GM23338 (cell line): ENCODE results near the gene OVOL3.

Experiments
- CREB1 ChIP-seq: fragments of 250-450 bp; sonication (Bioruptor Pico); IDR thresholded peaks from 2 replicates; pipeline ENCODE4 v1.5.0; 2020; ENCODE audit warnings: low read depth, mild to moderate bottlenecking, moderate library complexity
- CTCF ChIP-seq, 2 experiments: fragments of 200-600 bp in 1 of 2; sonication (generic) in 1 of 2; conservative IDR thresholded peaks; 2 replicates each; pipeline versions ENCODE4 v1.5.1 to v1.6.1; 2016 to 2017; ENCODE audit warnings: antibody characterized with exemption in 2 of 2, low read depth in 2 of 2, mild to moderate bottlenecking in 2 of 2, moderate library complexity in 1 of 2
- EZH2 ChIP-seq: fragments of 200-600 bp; sonication (generic); IDR thresholded peaks from one replicate; pipeline ENCODE4 v1.8.0; 2017; ENCODE audit warnings: antibody characterized with exemption, mild to moderate bottlenecking, low read depth; ENCODE audit not compliant: unreplicated experiment
- EZH2phosphoT487 ChIP-seq: fragments of 200-600 bp; sonication (generic); IDR thresholded peaks from one replicate; pipeline ENCODE4 v1.8.1; 2018; ENCODE audit warnings: antibody characterized with exemption; ENCODE audit not compliant: unreplicated experiment
- JUNB ChIP-seq: IDR thresholded peaks from one replicate; pipeline ENCODE4 v1.6.1; 2016; ENCODE audit warnings: antibody characterized with exemption; ENCODE audit not compliant: unreplicated experiment
- POLR2AphosphoS5 ChIP-seq: IDR thresholded peaks from 2 replicates; pipeline ENCODE4 v1.6.1; 2016; ENCODE audit warnings: antibody characterized with exemption, low read depth
- ZNF114 ChIP-seq: fragments of 250-450 bp; sonication (Bioruptor Pico); IDR thresholded peaks from 2 replicates; pipeline ENCODE4 v1.5.0; 2020; ENCODE audit warnings: mild to moderate bottlenecking, moderate library complexity
- TF ChIP-seq, protein P1 (sequence below): IDR thresholded peaks from one replicate; pipeline ENCODE4 v1.6.1; 2018; ENCODE audit warnings: antibody characterized with exemption; ENCODE audit not compliant: unreplicated experiment
- TF ChIP-seq, protein P2 (sequence below): fragments of 250-450 bp; sonication (Bioruptor Pico); IDR thresholded peaks from 2 replicates; pipeline ENCODE4 v1.5.0; 2020; ENCODE audit warnings: mild to moderate bottlenecking, moderate library complexity

- TF ChIP-seq CTCF (conservative IDR thresholded peaks at IDR 0.05; ENCODE audit: low read depth in 2 of 2) (no peak; a peak in 1 of 4 replicates), EZH2 (no peak), POLR2AphosphoS5 (peak; percentile 83), EZH2phosphoT487 (no peak), CREB1 (CRISPR knock-in tag) (peak; percentile 59), ZNF114 (CRISPR knock-in tag) (no peak), JUNB (no peak)
- TF ChIP-seq, protein P1, sequence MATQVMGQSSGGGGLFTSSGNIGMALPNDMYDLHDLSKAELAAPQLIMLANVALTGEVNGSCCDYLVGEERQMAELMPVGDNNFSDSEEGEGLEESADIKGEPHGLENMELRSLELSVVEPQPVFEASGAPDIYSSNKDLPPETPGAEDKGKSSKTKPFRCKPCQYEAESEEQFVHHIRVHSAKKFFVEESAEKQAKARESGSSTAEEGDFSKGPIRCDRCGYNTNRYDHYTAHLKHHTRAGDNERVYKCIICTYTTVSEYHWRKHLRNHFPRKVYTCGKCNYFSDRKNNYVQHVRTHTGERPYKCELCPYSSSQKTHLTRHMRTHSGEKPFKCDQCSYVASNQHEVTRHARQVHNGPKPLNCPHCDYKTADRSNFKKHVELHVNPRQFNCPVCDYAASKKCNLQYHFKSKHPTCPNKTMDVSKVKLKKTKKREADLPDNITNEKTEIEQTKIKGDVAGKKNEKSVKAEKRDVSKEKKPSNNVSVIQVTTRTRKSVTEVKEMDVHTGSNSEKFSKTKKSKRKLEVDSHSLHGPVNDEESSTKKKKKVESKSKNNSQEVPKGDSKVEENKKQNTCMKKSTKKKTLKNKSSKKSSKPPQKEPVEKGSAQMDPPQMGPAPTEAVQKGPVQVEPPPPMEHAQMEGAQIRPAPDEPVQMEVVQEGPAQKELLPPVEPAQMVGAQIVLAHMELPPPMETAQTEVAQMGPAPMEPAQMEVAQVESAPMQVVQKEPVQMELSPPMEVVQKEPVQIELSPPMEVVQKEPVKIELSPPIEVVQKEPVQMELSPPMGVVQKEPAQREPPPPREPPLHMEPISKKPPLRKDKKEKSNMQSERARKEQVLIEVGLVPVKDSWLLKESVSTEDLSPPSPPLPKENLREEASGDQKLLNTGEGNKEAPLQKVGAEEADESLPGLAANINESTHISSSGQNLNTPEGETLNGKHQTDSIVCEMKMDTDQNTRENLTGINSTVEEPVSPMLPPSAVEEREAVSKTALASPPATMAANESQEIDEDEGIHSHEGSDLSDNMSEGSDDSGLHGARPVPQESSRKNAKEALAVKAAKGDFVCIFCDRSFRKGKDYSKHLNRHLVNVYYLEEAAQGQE, result no peak
- TF ChIP-seq, protein P2, sequence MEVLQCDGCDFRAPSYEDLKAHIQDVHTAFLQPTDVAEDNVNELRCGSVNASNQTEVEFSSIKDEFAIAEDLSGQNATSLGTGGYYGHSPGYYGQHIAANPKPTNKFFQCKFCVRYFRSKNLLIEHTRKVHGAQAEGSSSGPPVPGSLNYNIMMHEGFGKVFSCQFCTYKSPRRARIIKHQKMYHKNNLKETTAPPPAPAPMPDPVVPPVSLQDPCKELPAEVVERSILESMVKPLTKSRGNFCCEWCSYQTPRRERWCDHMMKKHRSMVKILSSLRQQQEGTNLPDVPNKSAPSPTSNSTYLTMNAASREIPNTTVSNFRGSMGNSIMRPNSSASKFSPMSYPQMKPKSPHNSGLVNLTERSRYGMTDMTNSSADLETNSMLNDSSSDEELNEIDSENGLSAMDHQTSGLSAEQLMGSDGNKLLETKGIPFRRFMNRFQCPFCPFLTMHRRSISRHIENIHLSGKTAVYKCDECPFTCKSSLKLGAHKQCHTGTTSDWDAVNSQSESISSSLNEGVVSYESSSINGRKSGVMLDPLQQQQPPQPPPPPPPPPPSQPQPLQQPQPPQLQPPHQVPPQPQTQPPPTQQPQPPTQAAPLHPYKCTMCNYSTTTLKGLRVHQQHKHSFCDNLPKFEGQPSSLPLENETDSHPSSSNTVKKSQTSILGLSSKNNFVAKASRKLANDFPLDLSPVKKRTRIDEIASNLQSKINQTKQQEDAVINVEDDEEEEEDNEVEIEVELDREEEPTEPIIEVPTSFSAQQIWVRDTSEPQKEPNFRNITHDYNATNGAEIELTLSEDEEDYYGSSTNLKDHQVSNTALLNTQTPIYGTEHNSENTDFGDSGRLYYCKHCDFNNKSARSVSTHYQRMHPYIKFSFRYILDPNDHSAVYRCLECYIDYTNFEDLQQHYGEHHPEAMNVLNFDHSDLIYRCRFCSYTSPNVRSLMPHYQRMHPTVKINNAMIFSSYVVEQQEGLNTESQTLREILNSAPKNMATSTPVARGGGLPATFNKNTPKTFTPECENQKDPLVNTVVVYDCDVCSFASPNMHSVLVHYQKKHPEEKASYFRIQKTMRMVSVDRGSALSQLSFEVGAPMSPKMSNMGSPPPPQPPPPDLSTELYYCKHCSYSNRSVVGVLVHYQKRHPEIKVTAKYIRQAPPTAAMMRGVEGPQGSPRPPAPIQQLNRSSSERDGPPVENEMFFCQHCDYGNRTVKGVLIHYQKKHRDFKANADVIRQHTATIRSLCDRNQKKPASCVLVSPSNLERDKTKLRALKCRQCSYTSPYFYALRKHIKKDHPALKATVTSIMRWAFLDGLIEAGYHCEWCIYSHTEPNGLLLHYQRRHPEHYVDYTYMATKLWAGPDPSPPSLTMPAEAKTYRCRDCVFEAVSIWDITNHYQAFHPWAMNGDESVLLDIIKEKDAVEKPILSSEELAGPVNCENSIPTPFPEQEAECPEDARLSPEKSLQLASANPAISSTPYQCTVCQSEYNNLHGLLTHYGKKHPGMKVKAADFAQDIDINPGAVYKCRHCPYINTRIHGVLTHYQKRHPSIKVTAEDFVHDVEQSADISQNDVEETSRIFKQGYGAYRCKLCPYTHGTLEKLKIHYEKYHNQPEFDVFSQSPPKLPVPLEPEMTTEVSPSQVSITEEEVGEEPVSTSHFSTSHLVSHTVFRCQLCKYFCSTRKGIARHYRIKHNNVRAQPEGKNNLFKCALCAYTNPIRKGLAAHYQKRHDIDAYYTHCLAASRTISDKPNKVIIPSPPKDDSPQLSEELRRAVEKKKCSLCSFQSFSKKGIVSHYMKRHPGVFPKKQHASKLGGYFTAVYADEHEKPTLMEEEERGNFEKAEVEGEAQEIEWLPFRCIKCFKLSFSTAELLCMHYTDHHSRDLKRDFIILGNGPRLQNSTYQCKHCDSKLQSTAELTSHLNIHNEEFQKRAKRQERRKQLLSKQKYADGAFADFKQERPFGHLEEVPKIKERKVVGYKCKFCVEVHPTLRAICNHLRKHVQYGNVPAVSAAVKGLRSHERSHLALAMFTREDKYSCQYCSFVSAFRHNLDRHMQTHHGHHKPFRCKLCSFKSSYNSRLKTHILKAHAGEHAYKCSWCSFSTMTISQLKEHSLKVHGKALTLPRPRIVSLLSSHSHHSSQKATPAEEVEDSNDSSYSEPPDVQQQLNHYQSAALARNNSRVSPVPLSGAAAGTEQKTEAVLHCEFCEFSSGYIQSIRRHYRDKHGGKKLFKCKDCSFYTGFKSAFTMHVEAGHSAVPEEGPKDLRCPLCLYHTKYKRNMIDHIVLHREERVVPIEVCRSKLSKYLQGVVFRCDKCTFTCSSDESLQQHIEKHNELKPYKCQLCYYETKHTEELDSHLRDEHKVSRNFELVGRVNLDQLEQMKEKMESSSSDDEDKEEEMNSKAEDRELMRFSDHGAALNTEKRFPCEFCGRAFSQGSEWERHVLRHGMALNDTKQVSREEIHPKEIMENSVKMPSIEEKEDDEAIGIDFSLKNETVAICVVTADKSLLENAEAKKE (CRISPR knock-in tag), result no peak
Observed at GRCh38 chr19:36139473-36140303, 28.7 kb downstream of the OVOL3 start, which contains the start of gene CAPNS1.
